Measurements from ENCODE around the gene GALK1. TPM values are rescaled to one million over a fixed set of nuclear protein-coding genes. Genes with fewer than 3 reads are reported as not detected.
"Not testable (repeated sequence)": the region's sequence is repeated elsewhere in the genome, so short reads cannot be mapped to it uniquely, and the experiment has no call there.

Gene GALK1
- total and polyA plus RNA-seq, 5 experiments from 2014 or later: 9.5 to 18.0 (median 14.4) TPM

DNA sequence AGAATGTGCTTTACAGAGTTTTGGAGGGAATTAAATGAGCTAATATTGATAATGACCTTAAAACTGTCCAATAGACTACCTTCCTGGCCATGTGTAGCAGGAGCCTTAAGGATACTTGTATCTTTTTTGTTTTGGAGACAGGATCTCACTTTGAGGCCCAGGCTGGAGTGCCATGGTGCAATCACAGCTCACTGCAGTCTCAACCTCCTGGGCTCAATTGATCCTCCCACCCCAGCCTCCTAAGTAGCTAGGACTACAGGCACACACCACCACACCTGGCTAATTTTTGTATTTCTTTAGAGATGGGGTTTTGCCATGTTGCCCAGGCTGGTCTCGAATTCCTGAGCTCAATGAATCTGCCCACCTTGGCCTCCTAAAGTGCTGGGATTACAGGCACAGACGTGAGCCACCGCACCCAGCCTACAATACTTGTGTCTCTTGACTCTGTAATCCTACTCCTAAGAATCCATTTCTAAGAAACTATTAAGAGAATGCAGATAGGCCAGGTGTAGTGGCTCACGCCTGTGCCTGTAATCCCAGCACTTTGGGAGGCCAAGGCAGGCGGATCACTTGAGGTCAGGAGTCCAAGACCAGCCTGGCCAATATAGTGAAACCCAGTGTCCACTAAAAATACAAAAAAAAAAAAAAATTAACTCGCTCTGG, 4.9 kb downstream of the GALK1 start:
- not testable (repeated sequence) for ATAC-seq, H3K9me3 Mint-ChIP-seq, DNase-seq, H3K27ac Mint-ChIP-seq, H3K27me3 Mint-ChIP-seq, H3K36me3 Mint-ChIP-seq, H3K4me3 Mint-ChIP-seq
- POLR2A ChIA-PET: interaction anchor here (0.6 to 28.6 kb wide), 4 partner anchors 8 to 94 kb away, joined by 3 to 596 read pairs (median 4); partner anchors contain the start of gene UNK
- H3K4me1 Mint-ChIP-seq: peaks cover 1 to 24% (median 14%) of the 10 kb centered on the region in 4 donors

DNA sequence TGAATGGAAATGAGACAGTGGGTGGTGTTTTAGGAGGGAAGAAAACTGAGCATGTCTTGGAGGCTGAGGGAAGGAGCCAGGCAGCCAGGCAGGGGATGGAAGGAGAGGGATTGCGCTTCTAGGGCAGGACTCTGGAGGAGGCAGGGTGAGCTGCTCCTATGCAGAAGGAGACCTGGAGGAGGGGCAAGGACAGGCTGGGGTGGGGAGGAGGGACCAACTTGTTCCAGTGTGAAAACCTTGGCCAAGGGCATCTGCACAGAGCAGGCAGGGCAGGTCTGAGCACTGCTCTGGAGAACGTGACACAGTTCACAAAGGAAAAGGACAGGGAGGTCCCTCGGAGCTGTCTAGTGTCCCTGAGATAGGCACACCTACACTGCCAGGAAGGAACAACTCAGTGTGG, 5.5 kb downstream of the GALK1 start:
- no peak overlapping the region for H3K4me3 Mint-ChIP-seq
- H3K27me3 Mint-ChIP-seq: no peaks in the 10 kb centered on the region
- POLR2A ChIA-PET: interaction anchor here (0.5 to 28.6 kb wide), 5 partner anchors 9 to 141 kb away, joined by 3 to 596 read pairs (median 4); partner anchors contain the start of gene UNK
- H3K4me1 Mint-ChIP-seq: peaks cover 6 to 28% (median 19%) of the 10 kb centered on the region in 4 donors
- ATAC-seq (no peak), DNase-seq (no peak)
- no peak overlapping the region for H3K27ac Mint-ChIP-seq
- no peaks in the 10 kb centered on the region for H3K36me3 Mint-ChIP-seq
- no peaks in the 10 kb centered on the region for H3K9me3 Mint-ChIP-seq

DNA sequence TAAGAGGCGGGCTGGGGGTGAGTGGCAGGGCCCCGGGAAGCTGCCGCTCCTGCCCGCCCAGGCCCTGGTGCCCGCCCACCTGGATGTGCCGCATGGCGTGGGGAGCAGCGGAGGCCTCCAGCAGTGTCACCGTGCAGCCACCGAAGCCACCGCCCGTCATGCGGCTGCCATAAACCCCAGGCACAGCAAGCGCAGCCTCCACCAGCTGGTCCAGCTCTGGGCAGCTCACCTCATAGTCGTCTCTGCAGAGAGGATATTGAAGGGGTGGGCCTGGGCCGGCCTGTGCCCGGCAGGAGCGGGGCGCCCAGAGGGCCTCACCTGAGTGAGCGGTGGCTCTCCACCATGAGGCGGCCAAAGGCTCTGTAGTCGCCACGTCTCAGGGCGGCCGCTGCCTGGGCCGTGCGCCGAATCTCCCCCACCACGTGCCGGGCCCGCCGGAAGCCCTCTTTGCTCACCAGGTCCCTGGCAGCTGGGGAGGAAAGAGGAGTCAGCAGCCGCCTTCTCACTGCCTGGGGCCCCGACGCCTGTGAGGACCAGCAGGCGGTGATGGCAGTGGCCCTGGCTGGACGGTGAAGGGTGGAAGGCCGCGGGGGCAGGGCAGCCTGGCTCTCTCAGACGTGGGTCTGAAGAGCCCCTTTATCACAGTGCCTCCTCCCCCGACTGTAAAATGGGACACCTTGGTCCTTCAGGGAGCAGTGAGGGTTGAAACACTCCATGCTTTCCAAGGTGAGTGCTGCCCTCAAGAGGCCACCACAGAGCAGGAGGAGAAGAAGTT, 6.7 kb downstream of the GALK1 start:
- no peak for DNase-seq
- Mint-ChIP-seq H3K27me3 (no peaks in the 10 kb centered on the region), H3K9me3 (no peaks in the 10 kb centered on the region), H3K36me3 (no peaks in the 10 kb centered on the region), H3K27ac (no peak overlapping the region), H3K4me3 (no peak overlapping the region), H3K4me1 (peaks cover 6 to 20% (median 12%) of the 10 kb centered on the region in 4 donors)
- ATAC-seq: no peak
- POLR2A ChIA-PET: interaction anchor here (28.6 kb wide), 1 partner anchor 24 kb away, joined by 596 read pairs; the partner anchor contains the start of gene UNK

DNA sequence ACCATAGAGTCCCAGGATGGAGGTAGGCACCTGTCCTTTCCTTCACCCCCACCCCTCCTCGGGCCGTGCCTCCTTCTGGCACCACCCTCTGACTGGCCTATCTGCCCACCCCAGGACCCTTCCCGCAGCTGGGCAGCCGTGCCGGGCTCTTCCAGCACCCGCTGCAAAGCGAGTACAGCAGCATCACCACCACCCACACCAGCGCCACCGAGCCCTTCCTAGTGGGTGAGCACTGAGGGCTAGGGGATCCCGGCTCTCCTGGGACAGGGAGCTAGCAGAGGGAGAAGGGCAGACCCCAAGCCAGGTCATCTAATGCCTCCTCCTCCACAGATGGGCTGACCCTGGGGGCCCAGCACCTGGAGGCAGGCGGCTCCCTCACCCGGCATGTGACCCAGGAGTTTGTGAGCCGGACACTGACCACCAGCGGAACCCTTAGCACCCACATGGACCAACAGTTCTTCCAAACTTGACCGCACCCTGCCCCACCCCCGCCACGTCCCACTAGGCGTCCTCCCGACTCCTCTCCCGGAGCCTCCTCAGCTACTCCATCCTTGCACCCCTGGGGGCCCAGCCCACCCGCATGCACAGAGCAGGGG, 7.8 kb downstream of the GALK1 start:
- H3K27me3 Mint-ChIP-seq: no peaks in the 10 kb centered on the region
- H3K4me3 Mint-ChIP-seq: no peak overlapping the region
- H3K9me3 Mint-ChIP-seq: no peaks in the 10 kb centered on the region
- no peak for DNase-seq
- POLR2A ChIA-PET: interaction anchor here (1.0 to 28.6 kb wide), 2 partner anchors 25 to 58 kb away, joined by 3 to 596 read pairs; partner anchors contain the start of gene UNK
- H3K27ac Mint-ChIP-seq: no peak overlapping the region
- H3K4me1 Mint-ChIP-seq: peaks cover 6 to 11% (median 9%) of the 10 kb centered on the region in 4 donors
- ATAC-seq: no peak
- H3K36me3 Mint-ChIP-seq: no peaks in the 10 kb centered on the region

DNA sequence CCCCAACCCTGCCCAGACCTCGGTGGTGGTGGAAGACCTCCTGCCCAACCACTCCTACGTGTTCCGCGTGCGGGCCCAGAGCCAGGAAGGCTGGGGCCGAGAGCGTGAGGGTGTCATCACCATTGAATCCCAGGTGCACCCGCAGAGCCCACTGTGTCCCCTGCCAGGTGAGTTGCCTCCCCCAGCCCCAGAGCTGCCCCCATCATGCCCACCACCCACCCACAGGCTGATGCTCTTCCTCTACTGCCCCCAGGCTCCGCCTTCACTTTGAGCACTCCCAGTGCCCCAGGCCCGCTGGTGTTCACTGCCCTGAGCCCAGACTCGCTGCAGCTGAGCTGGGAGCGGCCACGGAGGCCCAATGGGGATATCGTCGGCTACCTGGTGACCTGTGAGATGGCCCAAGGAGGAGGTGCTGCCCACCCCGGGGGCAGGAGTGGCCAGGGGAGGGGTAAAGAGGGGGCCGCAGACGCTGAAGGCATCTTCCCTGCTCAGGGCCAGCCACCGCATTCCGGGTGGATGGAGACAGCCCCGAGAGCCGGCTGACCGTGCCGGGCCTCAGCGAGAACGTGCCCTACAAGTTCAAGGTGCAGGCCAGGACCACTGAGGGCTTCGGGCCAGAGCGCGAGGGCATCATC, 8.4 kb downstream of the GALK1 start:
- POLR2A ChIA-PET: interaction anchor here (1.0 to 28.6 kb wide), 3 partner anchors 7 to 58 kb away, joined by 3 to 596 read pairs (median 49); partner anchors contain the start of genes GALK1 and UNK
- H3K36me3 Mint-ChIP-seq: no peaks in the 10 kb centered on the region
- H3K27me3 Mint-ChIP-seq: no peaks in the 10 kb centered on the region
- no peak for DNase-seq
- H3K4me3 Mint-ChIP-seq: no peak overlapping the region
- H3K27ac Mint-ChIP-seq: no peak overlapping the region
- no peaks in the 10 kb centered on the region for H3K9me3 Mint-ChIP-seq
- ATAC-seq: no peak
- peaks cover 6 to 11% (median 9%) of the 10 kb centered on the region in 4 donors for H3K4me1 Mint-ChIP-seq

DNA sequence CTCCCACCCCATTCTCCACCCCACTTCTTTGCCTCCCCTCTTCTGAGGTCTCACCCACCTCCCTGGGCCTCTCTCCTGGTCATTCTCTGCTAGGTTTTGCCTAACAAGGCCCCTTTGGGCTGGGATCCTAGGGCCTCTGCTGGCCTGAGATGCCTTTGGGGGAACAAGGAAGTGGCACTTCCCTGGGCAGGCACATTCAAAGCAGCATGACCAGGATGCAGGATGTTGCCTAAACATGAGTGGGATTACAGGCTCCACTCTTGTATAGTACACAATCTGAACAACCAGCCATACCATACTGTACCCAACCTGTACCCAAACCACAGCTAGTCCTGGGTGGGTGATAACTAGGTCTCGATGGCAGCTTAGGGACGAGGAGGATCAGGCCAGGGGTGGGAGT, 9.0 kb downstream of the GALK1 start:
- Mint-ChIP-seq H3K4me1 (peaks cover 6 to 11% (median 9%) of the 10 kb centered on the region in 4 donors), H3K27me3 (no peaks in the 10 kb centered on the region), H3K9me3 (no peaks in the 10 kb centered on the region), H3K36me3 (no peaks in the 10 kb centered on the region), H3K27ac (peak overlapping the region in 2 of 10 donors; percentile 2 to 41), H3K4me3 (peak overlapping the region in 2 of 10 donors; percentile 22 to 43)
- no peak for ATAC-seq
- POLR2A ChIA-PET: interaction anchor here (1.0 to 28.6 kb wide), 3 partner anchors 8 to 59 kb away, joined by 3 to 596 read pairs (median 49); partner anchors contain the start of genes GALK1 and UNK
- no peak for DNase-seq

DNA sequence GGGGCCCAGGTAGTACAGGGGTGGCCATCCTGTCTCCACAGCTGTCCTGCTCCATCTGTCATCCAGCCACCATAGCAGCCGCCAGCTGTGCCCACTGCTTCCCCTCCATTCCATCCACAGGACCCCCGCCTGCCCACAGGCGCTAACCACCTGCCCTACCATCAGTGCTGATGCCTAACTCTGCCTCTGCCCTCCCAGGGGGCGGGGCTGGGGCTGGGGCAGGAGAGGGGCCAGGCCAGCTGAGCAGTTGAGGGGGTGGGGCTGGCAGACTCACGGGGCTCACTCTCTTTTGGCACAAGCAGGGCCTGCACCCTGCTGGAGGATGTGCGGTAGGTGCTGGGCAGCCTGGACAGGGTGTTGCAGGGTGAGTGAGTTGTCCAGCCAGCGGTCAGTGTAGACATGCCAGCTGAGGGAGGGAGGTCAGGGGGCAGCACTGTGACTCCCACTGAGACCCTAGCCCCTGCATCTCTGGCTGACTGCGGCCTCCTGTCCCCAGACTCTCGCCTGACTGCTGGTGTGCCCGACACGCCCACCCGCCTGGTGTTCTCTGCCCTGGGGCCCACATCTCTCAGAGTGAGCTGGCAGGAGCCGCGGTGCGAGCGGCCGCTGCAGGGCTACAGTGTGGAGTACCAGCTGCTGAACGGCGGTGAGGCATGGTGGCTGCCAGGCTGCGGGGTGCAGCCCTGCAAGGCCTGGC, 9.6 kb downstream of the GALK1 start:
- H3K9me3 Mint-ChIP-seq: no peaks in the 10 kb centered on the region
- H3K4me3 Mint-ChIP-seq: peak overlapping the region in 7 of 10 donors; percentile 59 to 87 (median 72)
- H3K27me3 Mint-ChIP-seq: no peaks in the 10 kb centered on the region
- no peak for ATAC-seq
- no peaks in the 10 kb centered on the region for H3K36me3 Mint-ChIP-seq
- POLR2A ChIA-PET: interaction anchor here (1.4 to 28.6 kb wide), 4 partner anchors 9 to 93 kb away, joined by 3 to 596 read pairs (median 30); partner anchors contain the start of genes GALK1 and UNK
- H3K27ac Mint-ChIP-seq: peak overlapping the region in 5 of 10 donors; percentile 74 to 96 (median 81)
- DNase-seq: no peak
- H3K4me1 Mint-ChIP-seq: peaks cover 6 to 11% (median 9%) of the 10 kb centered on the region in 4 donors

DNA sequence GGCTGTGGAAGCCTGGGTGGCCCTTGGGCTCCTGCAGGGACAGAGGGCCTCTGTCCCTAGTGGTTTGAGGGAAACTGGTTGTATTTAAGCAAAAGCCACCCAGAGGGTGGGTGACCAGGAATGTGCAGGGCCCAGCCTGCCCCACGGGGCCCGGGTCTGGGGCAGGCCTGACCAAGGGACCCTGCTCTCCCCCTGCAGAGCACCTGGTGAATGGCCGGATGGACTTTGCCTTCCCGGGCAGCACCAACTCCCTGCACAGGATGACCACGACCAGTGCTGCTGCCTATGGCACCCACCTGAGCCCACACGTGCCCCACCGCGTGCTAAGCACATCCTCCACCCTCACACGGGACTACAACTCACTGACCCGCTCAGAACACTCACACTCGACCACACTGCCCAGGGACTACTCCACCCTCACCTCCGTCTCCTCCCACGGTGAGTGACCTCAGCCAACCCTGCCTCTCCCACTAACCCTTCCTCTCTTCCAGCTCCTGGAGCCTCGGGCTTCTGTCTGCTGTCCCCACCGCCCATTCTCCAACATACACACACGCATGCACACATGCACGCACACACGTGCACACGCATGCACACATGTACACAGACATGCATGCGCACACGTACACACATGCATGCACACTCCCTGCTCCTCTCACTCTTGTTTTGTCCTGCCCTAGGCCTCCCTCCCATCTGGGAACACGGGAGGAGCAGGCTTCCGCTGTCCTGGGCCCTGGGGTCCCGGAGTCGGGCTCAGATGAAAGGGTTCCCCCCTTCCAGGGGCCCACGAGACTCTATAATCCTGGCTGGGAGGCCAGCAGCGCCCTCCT, 10.4 kb downstream of the GALK1 start:
- ATAC-seq (no peak), DNase-seq (no peak)
- POLR2A ChIA-PET: interaction anchor here (1.0 to 28.6 kb wide), 14 partner anchors 9 to 492 kb away, joined by 3 to 596 read pairs (median 8); partner anchors contain the start of genes GALK1, TRIM65, UNK and WBP2
- H3K4me3 Mint-ChIP-seq: peak overlapping the region; percentile 42 to 87 (median 72)
- no peaks in the 10 kb centered on the region for H3K27me3 Mint-ChIP-seq
- H3K4me1 Mint-ChIP-seq: peaks cover 10 to 16% (median 15%) of the 10 kb centered on the region in 4 donors
- H3K27ac Mint-ChIP-seq: peak overlapping the region; percentile 33 to 96 (median 80)
- H3K9me3 Mint-ChIP-seq: no peaks in the 10 kb centered on the region
- H3K36me3 Mint-ChIP-seq: no peaks in the 10 kb centered on the region

DNA sequence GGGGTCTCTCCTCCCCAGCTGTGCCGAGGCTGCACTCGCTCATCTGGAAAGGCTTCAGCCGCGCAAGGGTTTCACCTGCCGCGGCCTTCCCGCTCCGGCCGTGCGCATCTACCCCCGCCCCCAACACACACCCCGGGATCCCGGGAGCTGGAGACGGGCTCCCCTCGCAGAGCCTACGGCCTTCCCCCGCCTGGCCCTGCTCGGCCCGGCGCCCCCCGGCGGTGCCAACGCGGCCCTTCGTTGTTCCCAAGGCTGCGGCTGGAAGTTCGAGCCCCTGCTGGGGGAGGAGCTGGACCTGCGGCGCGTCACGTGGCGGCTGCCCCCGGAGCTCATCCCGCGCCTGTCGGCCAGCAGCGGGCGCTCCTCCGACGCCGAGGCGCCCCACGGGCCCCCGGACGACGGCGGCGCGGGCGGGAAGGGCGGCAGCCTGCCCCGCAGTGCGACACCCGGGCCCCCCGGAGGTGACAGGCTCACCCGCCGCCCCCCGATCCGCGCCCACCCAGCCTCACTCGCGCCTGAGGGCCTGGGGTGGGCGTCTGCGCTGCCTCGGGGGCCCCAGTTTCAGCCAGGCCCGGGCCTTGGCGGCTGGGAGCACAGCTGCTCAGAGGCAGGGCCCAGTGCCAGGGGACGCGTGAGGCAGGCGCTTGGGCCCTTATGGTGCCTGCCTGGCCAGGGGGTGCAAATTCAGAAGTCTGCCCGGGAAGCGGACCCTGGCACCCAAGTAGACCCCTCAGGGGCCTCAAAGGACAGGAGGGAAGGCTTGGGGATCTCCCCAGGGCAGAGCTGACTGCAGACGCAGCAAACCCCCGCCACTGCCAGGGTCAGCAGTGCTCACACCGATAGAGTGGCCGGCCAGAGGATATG, 11.2 kb downstream of the GALK1 start:
- POLR2A ChIA-PET: interaction anchor here (0.7 to 28.6 kb wide), 26 partner anchors 10 to 491 kb away, joined by 3 to 596 read pairs (median 6); partner anchors contain the start of genes GALK1, RECQL5, SAP30BP and SMIM5
- no peaks in the 10 kb centered on the region for H3K36me3 Mint-ChIP-seq
- peak; percentile 61 to 85 (median 74) for DNase-seq
- peaks cover 10 to 16% (median 15%) of the 10 kb centered on the region in 4 donors for H3K4me1 Mint-ChIP-seq
- H3K27ac Mint-ChIP-seq: peak overlapping the region in 4 of 10 donors; percentile 29 to 96 (median 68)
- peak overlapping the region; percentile 54 to 75 (median 62) for H3K4me3 Mint-ChIP-seq
- ATAC-seq: peak; percentile 87 to 93
- H3K27me3 Mint-ChIP-seq: no peaks in the 10 kb centered on the region
- H3K9me3 Mint-ChIP-seq: no peaks in the 10 kb centered on the region

Measured in naive thymus-derived CD8-positive, alpha-beta T cell (primary cell).